Activated CD4-positive, alpha-beta T cell treated with anti-CD3 and anti-CD28 coated beads, Interleukin-2, amount 50 U/mL, for 1 hour (primary cell): ENCODE measurements around the gene PPM1M.

Experiments
- DNase-seq: peaks from one replicate; pipeline ENCODE4 v3.0.0-alpha.2; 2020

The PPM1M gene

GRCh38 chr3:52231502-52232278 lies 13.9 kb upstream of the PPM1M start:
- DNase-seq: peak; percentile 92

- DNase-seq: peak; percentile 45
These were observed 13.1 kb upstream of the PPM1M start for GRCh38 chr3:52232279-52233107.

- no peak for DNase-seq
These were observed 12.4 kb upstream of the PPM1M start for GRCh38 chr3:52233108-52233591.

- no peak for DNase-seq
These were observed 11.6 kb upstream of the PPM1M start for GRCh38 chr3:52233968-52234367.

- no peak for DNase-seq
These were observed 10.8 kb upstream of the PPM1M start for GRCh38 chr3:52234516-52235447.

- DNase-seq: no peak
These were observed 9.1 kb upstream of the PPM1M start for GRCh38 chr3:52236424-52236886.

GRCh38 chr3:52237006-52237656 lies 8.4 kb upstream of the PPM1M start:
- no peak for DNase-seq

GRCh38 chr3:52237657-52238172 lies 7.8 kb upstream of the PPM1M start:
- no peak for DNase-seq

- no peak for DNase-seq
These were observed 7.3 kb upstream of the PPM1M start for GRCh38 chr3:52238193-52238760.

GRCh38 chr3:52238761-52239701 lies 6.5 kb upstream of the PPM1M start, which contains the start of gene TWF2:
TWF2 (minus strand) TSS chr3:52239158; CDS start chr3:52239016, 142 bp downstream.
- peak; percentile 79 for DNase-seq

GRCh38 chr3:52240059-52240885 lies 5.3 kb upstream of the PPM1M start:
- DNase-seq: peak; percentile 48

- DNase-seq: no peak
These were observed 4.6 kb upstream of the PPM1M start for GRCh38 chr3:52240886-52241370.

- no peak for DNase-seq
These were observed 3.5 kb upstream of the PPM1M start for GRCh38 chr3:52242039-52242438.

- no peak for DNase-seq
These were observed 1.5 kb upstream of the PPM1M start for GRCh38 chr3:52243791-52244628.

GRCh38 chr3:52246264-52246620 lies 683 bp downstream of the PPM1M start:
- DNase-seq: no peak

- DNase-seq: no peak
These were observed 1.3 kb downstream of the PPM1M start for GRCh38 chr3:52246728-52247408.

GRCh38 chr3:52247409-52248164 lies 2.0 kb downstream of the PPM1M start:
- DNase-seq: no peak
